ENCODE measurements around the gene TNKS1BP1.
"Not testable (repeated sequence)": the region's sequence is repeated elsewhere in the genome, so short reads cannot be mapped to it uniquely, and the experiment has no call there.

Gene TNKS1BP1

GRCh38 chr11:57310630-57311086 lies 14.1 kb downstream of the TNKS1BP1 start:
- no peak for DNase-seq

DNA sequence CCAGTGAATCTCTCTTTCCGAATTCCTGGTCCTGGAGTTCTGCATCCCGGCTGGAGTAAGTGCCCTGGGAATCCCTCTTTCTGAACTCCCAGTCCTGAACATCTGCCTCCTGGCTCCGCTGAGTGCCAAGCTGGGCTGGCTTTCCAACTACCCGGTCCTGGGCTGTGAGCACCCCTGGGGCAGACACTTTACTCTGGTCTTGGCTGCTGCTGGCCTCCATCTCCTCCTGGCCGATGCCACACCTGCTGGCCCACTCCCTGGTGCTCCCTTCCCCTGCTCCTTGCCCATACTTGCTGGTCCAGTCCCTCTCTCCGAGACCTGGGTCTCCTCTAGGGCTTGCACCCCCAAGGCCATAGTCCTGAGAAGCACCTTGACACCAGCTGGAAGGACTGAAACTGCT lies 14.7 kb downstream of the TNKS1BP1 start:
- ATAC-seq (no peak), DNase-seq (no peak)

More at GRCh38 chr11:57310630-57311086, 14.1 kb downstream of the TNKS1BP1 start:
- ATAC-seq, result no peak

DNA sequence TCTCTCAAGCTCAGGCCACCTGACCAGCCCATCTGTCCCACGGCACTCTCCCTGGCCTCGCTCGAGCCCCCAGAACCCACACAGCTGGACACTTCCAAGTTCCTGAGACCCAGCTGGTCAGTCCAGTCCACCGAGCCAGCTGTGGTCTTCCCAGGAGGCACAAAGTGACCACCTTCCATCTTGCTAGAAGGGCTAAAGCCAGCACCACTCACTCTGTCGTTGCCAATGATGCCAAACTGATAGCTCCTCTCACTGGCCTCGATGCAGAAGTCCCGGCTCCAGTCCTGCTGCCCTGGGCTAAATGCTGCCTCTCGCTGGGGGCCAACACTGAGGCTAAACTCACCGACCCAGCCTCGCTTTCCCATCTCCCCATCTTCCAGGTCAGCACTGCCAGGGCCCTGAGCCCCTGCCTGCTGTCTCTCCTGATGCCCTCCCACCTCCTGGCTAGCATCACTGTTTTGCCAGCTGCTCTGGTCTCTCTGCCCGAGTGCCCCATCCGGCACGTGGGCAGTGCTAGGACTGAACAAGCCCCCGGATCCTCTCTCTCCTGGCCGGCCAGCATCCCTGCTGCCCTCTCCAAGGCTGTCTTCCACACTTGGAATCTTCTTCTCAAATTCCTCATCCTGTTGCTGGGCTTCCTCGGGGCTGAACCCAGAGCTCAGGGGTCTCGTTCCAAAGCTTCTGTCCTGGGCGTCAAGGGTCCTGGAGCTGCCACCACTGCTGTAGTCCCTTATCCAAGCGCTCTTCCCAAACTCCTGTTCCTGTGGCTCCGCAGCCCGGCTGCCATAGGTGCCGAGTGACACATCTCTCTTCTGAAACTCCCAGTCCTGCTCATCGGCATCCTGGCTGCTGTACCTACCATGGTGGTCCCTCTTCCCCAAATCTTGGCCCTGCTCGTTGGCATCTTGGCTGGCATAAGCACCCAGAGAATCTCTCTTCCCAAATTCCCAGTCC lies 15.4 kb downstream of the TNKS1BP1 start:
- no peak for DNase-seq
- no peak for ATAC-seq

- DNase-seq, result no peak
- no peak for ATAC-seq
Observed at GRCh38 chr11:57308426-57309060, 16.2 kb downstream of the TNKS1BP1 start.

- ATAC-seq (no peak), DNase-seq (no peak)
Observed at GRCh38 chr11:57307666-57308270, 17.0 kb downstream of the TNKS1BP1 start.

DNA sequence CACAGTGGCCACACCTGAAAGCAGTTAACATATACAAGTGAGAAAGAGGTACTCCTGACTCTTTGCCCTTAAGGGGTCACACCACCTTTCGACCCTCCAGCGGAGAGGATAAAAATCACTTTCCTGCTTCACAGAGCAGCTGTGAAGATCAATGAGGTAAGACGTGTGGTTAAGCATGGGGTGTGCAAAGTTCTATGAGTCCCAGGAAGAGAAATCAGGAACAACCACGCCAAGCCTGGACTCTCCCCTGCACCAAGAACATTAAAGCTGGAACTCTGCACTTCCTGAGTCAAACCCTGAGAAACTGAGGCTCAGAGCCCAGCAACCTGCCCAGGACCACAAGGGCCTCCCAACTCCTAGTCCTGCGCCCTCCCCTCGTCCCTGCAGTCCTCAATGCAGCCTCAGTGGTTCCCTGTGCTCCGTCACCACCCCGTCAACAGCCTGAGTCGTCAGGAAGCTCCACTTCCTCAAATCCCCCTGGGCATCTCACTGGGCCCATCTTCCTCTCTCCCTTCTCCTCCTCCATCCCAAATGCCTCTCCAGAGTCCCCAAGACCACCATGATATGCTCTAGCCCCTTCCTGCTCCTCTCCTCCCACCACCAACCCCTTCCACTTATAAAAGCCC lies 17.7 kb downstream of the TNKS1BP1 start:
- no peak for DNase-seq
- no peak for ATAC-seq

DNA sequence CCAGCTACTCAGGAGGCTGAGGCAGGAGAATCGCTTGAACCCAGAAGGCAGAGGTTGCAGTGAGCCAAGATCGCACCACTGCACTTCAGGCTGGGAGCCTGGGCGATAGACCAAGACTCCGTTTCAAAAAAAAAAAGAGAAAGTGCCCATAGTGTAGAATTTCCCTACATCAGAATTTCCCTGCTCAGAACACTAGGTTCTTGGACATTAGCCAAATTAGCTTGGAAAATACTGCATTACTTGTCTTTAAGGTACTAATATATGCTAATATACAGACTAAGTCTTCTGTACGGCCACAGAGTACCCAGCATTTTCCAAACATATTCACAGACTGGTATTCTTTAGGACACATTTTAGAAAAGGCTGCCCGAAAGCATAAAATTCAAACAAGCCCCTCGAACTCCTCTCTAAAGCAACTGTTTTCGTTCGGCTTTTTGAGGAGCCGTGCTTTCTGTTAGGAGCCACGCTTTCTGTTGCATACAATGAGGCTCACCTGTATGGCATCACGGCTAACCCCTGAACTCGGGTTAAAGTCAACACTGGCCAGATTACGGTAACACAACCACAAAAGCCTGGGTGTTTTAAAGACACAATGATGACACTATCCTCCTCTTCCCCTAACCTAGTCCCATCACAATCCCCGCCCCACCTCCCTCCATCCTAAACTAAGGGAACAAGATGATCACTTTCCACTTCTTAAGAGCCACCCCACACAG lies 18.4 kb downstream of the TNKS1BP1 start:
- DNase-seq, result no peak
- no peak for ATAC-seq

- DNase-seq (no peak), ATAC-seq (no peak)
Observed at GRCh38 chr11:57305523-57305922, 19.2 kb downstream of the TNKS1BP1 start.

DNA sequence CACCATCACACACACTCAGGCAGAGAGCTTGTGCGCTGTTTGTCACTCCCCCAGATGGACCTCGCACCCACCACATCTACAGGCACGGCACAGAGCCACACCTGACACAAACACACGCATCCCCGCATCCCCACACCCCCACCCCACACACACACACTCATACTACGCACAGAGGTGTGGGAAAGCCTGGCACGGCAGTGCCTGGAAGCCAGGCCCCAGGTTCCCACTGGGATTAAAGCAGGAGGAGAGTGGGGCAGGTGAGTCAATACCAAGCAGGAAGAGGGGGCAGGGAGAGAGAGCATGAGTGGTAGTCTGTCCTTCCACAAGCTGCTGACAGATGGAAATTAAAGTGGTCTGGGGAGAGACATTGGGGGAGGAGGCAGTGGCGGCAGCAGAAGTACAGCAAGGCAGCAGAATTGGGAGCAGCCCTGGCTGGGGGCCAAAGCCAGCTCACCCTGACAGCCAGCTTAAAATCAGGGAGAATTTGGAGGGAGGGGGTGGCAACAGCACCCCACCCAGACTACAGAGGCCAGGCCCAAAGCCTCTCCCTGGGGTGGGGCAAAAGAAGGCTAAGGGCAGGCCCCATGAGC lies 20.7 kb downstream of the TNKS1BP1 start:
- no peak for ATAC-seq
- DNase-seq, result no peak

DNA sequence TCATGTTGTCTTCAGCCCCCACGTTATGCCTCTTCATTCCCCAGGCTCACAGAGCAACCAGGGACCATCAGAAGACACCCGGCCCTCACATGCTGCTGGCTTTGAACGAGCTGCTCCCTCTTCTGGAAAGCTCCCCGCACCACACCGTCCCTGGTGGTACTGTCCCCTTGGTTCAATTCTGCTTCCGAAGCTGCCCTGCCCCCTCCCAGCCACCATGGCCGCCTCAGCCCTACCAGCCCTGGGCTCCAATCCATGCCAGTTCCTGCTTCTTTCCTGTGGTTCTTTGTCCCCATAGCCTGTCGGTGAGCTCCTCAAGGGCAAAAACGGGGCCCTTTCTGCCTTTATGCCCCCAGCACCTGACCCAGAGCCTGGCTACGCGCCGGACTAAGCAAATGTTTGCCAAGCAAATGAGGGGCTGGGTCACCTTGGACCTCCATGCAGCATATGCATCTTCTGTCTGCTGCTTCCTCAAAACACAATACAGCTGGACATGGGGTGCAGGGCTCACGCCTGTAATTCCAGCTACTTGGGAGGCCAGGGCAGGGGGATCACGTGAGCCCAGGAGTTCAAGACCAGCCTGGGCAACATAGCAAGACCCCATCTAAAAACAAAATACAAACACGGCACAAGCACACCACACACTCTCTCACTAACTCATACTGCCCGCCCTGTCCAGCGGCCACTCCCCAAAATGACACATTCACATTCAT lies 21.3 kb downstream of the TNKS1BP1 start:
- DNase-seq (no peak), ATAC-seq (no peak)

DNA sequence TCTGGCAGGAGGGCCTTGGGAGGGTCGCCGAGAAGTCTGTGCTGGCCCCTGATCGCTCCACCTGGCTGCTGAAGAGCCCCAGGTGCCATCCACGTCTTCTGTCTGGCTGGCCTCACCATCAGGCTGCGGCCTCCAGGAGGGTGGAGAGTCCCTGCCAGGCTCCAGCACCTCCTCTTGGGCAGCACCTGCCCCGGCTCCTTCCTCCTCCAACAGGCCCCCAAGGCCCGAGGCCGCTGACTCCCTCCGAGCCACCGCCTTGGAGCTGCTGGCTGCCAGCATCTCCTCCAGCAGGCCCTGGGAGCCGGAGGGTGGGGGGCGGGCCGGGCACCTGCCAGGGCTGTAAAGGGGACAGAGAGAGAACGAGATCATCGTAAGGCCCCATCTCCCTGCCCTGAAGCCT lies 22.3 kb downstream of the TNKS1BP1 start:
- no peak for ATAC-seq
- DNase-seq, result no peak

DNA sequence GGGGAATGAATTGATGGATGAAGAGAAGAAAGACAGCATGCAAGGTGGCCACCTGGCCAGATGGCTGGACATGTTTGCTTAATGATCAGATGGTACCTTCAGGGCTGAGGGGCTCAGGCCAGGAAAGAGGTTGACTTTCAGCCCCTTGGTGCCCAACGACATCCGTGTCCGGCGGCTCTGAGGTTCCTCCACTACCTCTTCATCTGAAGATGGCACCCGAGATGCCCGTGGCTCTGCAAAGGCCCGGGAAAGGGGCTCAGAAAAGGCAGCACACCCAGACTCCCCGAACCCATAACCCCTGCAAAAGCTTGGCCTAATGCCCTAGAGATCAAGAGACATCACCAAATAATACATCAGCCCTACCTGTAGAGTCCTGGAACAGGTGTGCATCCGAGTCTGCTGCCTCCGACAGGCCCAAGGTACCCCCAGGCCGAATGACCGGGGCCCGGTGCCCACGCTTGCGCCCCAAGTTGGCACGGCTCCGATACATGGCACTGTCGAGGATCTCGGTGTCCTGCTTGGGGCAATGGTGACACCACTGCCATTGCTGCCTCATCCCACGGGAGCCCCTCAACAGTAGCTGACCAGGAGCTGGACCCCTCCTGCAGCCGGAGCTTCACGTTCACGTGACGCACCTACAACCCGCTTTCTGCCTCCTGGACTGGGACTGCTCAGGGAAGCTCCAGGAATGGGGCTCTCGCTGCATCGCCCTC lies 22.9 kb downstream of the TNKS1BP1 start:
- no peak for DNase-seq
- ATAC-seq, result no peak

DNA sequence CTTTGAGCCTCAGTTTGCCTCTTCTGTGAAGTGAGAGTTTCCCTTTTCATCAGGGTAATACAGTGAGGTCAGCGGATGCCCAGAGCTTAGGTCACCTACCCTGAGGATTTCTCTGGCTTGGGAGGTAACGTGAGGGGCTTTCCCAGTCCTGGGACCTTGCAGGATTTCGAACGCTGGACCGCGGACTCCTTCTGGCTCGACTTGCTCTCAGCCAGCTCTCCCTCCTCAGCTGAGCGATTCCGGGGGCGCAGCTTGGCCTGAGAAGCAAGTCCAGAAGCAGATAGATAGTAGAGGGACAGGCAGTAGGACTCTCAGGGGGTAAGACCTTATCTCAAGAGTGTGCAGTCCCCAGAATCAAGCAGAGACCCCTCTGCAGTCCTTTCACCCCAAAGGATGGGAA lies 24.0 kb downstream of the TNKS1BP1 start:
- DNase-seq, result no peak
- no peak for ATAC-seq

GRCh38 chr11:57299150-57299737 lies 25.5 kb downstream of the TNKS1BP1 start:
- DNase-seq (no peak), ATAC-seq (no peak)

GRCh38 chr11:57297221-57297620 lies 27.5 kb downstream of the TNKS1BP1 start:
- no peak for DNase-seq

DNA sequence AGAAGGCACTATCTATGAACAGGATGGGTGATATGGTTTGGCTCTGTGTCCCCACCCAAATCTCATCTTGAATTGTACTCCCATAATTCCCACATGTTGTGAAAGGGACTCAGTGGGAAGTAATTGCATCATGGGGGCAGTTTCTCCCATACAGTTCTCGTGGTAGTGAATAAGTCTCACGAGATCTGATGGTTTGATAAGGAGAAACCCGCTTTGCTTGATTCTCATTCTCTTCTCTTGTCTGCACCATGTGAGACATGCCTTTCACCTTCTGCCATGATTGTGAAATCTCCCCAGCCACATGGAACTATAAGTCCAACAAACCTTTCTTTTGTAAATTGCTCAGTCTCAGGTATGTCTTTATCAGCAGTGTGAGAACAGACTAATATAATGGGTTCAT lies 28.5 kb downstream of the TNKS1BP1 start:
- DNase-seq, ATAC-seq: not testable (repeated sequence)

More at GRCh38 chr11:57297221-57297620, 27.5 kb downstream of the TNKS1BP1 start:
- no peak for ATAC-seq

- no peak for DNase-seq
- ATAC-seq, result no peak
Observed at GRCh38 chr11:57294225-57295131, 30.3 kb downstream of the TNKS1BP1 start.

GRCh38 chr11:57290288-57290687 lies 34.5 kb downstream of the TNKS1BP1 start:
- ATAC-seq (no peak), DNase-seq (no peak)
